SJSA1 (cell line): ENCODE results near the gene CCBE1. TPM values are rescaled to one million over a fixed set of nuclear protein-coding genes. Genes with fewer than 3 reads are reported as not detected.

Source experiments
- DNase-seq, 2 experiments: peaks; one replicate each; pipeline ENCODE4 v3.0.0-alpha.2; 2015 to 2020; ENCODE audit warnings: low spot score in 2 of 2, low read depth in 1 of 2
- H3K27ac ChIP-seq: fragments of 250-450 bp; sonication (Bioruptor Pico); 2 replicates; pipeline ENCODE4 v1.5.1; 2020; ENCODE audit warnings: mild to moderate bottlenecking, moderate library complexity
- H3K27me3 ChIP-seq: fragments of 250-450 bp; sonication (Bioruptor Pico); replicated peaks from 2 replicates; pipeline ENCODE4 v1.5.1; 2020; ENCODE audit warnings: mild to moderate bottlenecking, moderate library complexity
- H3K36me3 ChIP-seq: fragments of 250-450 bp; sonication (Bioruptor Pico); 2 replicates; pipeline ENCODE4 v1.5.1; 2020; ENCODE audit warnings: mild to moderate bottlenecking
- H3K4me1 ChIP-seq: fragments of 250-450 bp; sonication (Bioruptor Pico); replicated peaks from 2 replicates; pipeline ENCODE4 v1.6.1; 2021; ENCODE audit warnings: mild to moderate bottlenecking
- H3K4me3 ChIP-seq: fragments of 250-450 bp; sonication (Bioruptor Pico); 2 replicates; pipeline ENCODE4 v1.5.1; 2020; ENCODE audit warnings: mild to moderate bottlenecking
- H3K9me3 ChIP-seq: fragments of 250-450 bp; sonication (Bioruptor Pico); replicated peaks from 2 replicates; pipeline ENCODE4 v1.5.1; 2020; ENCODE audit warnings: mild to moderate bottlenecking
- total RNA-seq: library from RNA; depleted of rRNA; stranded (reverse); fragments of >200 nt; shearing (Covaris generic); gene quantifications from 2 replicates; pipeline ENCODE4 v1.2.3, GENCODE V29; 2014

The CCBE1 gene
- total RNA-seq, 1 experiment from 2014 or later: 5.1 TPM

- no peaks in the 10 kb centered on the region for H3K36me3 ChIP-seq
- no peak overlapping the region for H3K4me3 ChIP-seq
- H3K27ac ChIP-seq: no peak overlapping the region
- no peaks in the 10 kb centered on the region for H3K4me1 ChIP-seq
- no peaks in the 10 kb centered on the region for H3K27me3 ChIP-seq
- no peak for DNase-seq
- H3K9me3 ChIP-seq: no peaks in the 10 kb centered on the region
These were observed 245.3 kb downstream of the CCBE1 start for GRCh38 chr18:59451963-59452362.

- DNase-seq: no peak
- Histone ChIP-seq H3K27ac (no peak overlapping the region), H3K36me3 (no peaks in the 10 kb centered on the region), H3K27me3 (no peaks in the 10 kb centered on the region), H3K4me1 (no peaks in the 10 kb centered on the region), H3K4me3 (no peak overlapping the region), H3K9me3 (no peaks in the 10 kb centered on the region)
These were observed 246.2 kb downstream of the CCBE1 start for GRCh38 chr18:59451073-59451472.

- Histone ChIP-seq H3K4me1 (no peaks in the 10 kb centered on the region), H3K4me3 (no peak overlapping the region), H3K27ac (no peak overlapping the region), H3K9me3 (no peaks in the 10 kb centered on the region), H3K27me3 (no peaks in the 10 kb centered on the region), H3K36me3 (no peaks in the 10 kb centered on the region)
- DNase-seq: no peak
These were observed 248.7 kb downstream of the CCBE1 start for GRCh38 chr18:59448546-59448945.

- DNase-seq: no peak
- no peaks in the 10 kb centered on the region for H3K36me3 ChIP-seq
- no peaks in the 10 kb centered on the region for H3K27me3 ChIP-seq
- H3K4me1 ChIP-seq: no peaks in the 10 kb centered on the region
- H3K4me3 ChIP-seq: no peak overlapping the region
- H3K9me3 ChIP-seq: no peaks in the 10 kb centered on the region
- no peak overlapping the region for H3K27ac ChIP-seq
These were observed 251.2 kb downstream of the CCBE1 start for GRCh38 chr18:59446012-59446411.

- Histone ChIP-seq H3K4me3 (no peak overlapping the region), H3K36me3 (no peaks in the 10 kb centered on the region)
- no peak for DNase-seq
These were observed 259.2 kb downstream of the CCBE1 start for GRCh38 chr18:59437851-59438569.

GRCh38 chr18:59432803-59433597 is 264.2 kb downstream of the CCBE1 start:
- no peak for DNase-seq
- H3K9me3 ChIP-seq: no peaks in the 10 kb centered on the region
- no peak overlapping the region for H3K27ac ChIP-seq
- no peaks in the 10 kb centered on the region for H3K4me1 ChIP-seq
- H3K36me3 ChIP-seq: no peaks in the 10 kb centered on the region
- H3K4me3 ChIP-seq: no peak overlapping the region
- no peaks in the 10 kb centered on the region; the same call in 1 of the 2 replicates for H3K27me3 ChIP-seq

More at GRCh38 chr18:59437851-59438569, 259.2 kb downstream of the CCBE1 start:
- Histone ChIP-seq H3K4me1 (no peaks in the 10 kb centered on the region), H3K27me3 (no peaks in the 10 kb centered on the region), H3K9me3 (no peaks in the 10 kb centered on the region), H3K27ac (no peak overlapping the region)

GRCh38 chr18:59431131-59431530 is 266.1 kb downstream of the CCBE1 start:
- DNase-seq: no peak
- Histone ChIP-seq H3K27me3 (no peaks in the 10 kb centered on the region; the same call in 1 of the 2 replicates), H3K9me3 (no peaks in the 10 kb centered on the region), H3K36me3 (no peaks in the 10 kb centered on the region), H3K4me1 (no peaks in the 10 kb centered on the region), H3K27ac (no peak overlapping the region), H3K4me3 (no peak overlapping the region)

- H3K4me1 ChIP-seq: no peaks in the 10 kb centered on the region
- H3K9me3 ChIP-seq: no peaks in the 10 kb centered on the region
- H3K27ac ChIP-seq: no peak overlapping the region
- no peak overlapping the region for H3K4me3 ChIP-seq
- H3K36me3 ChIP-seq: no peaks in the 10 kb centered on the region
- no peaks in the 10 kb centered on the region; the same call in 1 of the 2 replicates for H3K27me3 ChIP-seq
- no peak for DNase-seq
These were observed 267.6 kb downstream of the CCBE1 start for GRCh38 chr18:59429608-59430007.

DNA sequence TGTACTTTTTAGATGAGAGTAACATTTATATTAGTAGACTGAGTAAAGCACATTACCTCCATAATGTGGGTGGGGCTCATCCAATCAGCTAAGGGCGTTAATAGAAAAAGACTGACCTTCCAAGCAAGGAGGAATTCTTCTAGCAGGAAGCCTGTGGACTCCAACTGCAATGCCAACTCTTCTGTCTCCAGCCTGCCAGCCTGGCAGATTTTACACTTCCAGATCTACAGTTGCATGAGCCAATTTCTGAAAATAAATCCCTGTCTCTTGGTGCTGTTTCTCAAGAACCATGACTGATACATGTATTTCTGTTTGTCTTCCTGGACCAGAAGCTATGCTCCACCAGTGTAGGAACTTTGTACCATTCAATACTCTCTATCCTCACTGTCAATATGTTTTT is 269.2 kb downstream of the CCBE1 start:
- Histone ChIP-seq H3K4me1 (no peaks in the 10 kb centered on the region), H3K9me3 (no peaks in the 10 kb centered on the region), H3K27ac (no peak overlapping the region), H3K27me3 (peaks cover 3% of the 10 kb centered on the region; the same call in 1 of the 2 replicates), H3K4me3 (no peak overlapping the region), H3K36me3 (no peaks in the 10 kb centered on the region)
- no peak for DNase-seq

- DNase-seq: no peak
- no peaks in the 10 kb centered on the region for H3K4me1 ChIP-seq
- peaks cover 4% of the 10 kb centered on the region for H3K27me3 ChIP-seq
- no peak overlapping the region for H3K27ac ChIP-seq
- no peaks in the 10 kb centered on the region for H3K36me3 ChIP-seq
- H3K4me3 ChIP-seq: no peak overlapping the region
- H3K9me3 ChIP-seq: no peaks in the 10 kb centered on the region
These were observed 270.4 kb downstream of the CCBE1 start for GRCh38 chr18:59426855-59427254.

GRCh38 chr18:59423259-59423658 is 274.0 kb downstream of the CCBE1 start:
- Histone ChIP-seq H3K36me3 (no peaks in the 10 kb centered on the region), H3K4me1 (no peaks in the 10 kb centered on the region), H3K9me3 (no peaks in the 10 kb centered on the region), H3K27me3 (peaks cover 22% of the 10 kb centered on the region), H3K27ac (no peak overlapping the region), H3K4me3 (no peak overlapping the region)
- no peak for DNase-seq

- H3K27ac ChIP-seq: no peak overlapping the region
- no peaks in the 10 kb centered on the region for H3K36me3 ChIP-seq
- DNase-seq: no peak
- no peak overlapping the region for H3K4me3 ChIP-seq
- peaks cover 22% of the 10 kb centered on the region for H3K27me3 ChIP-seq
- H3K4me1 ChIP-seq: no peaks in the 10 kb centered on the region
- no peaks in the 10 kb centered on the region for H3K9me3 ChIP-seq
These were observed 277.0 kb downstream of the CCBE1 start for GRCh38 chr18:59420244-59420643.

- Histone ChIP-seq H3K9me3 (no peaks in the 10 kb centered on the region), H3K36me3 (no peaks in the 10 kb centered on the region), H3K27ac (no peak overlapping the region), H3K27me3 (peaks cover 22% of the 10 kb centered on the region), H3K4me3 (no peak overlapping the region), H3K4me1 (no peaks in the 10 kb centered on the region)
- no peak for DNase-seq
These were observed 277.8 kb downstream of the CCBE1 start for GRCh38 chr18:59419386-59419785.

DNA sequence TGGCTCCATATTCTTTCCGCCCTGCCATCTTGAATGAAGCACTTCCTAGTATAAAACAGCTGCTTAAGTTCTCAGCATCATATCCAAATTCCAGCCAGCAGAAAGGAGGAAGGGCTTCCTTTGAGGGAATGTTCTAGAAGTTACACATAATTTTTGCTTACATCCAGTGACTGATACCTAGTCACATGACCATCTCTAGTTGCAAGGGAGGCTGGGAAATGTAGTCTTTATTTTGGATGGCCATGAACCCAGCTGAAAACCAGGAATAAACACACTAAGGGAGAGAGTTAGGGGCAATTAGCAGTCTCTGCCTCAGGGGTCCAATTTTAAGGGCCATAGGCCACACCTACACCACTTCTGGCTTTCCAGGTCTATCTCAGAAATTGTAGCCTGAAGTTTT is 280.4 kb downstream of the CCBE1 start:
- H3K36me3 ChIP-seq: no peaks in the 10 kb centered on the region
- H3K27ac ChIP-seq: no peak overlapping the region
- H3K27me3 ChIP-seq: peaks cover 18% of the 10 kb centered on the region
- DNase-seq: no peak
- H3K4me3 ChIP-seq: no peak overlapping the region
- no peaks in the 10 kb centered on the region for H3K9me3 ChIP-seq
- no peaks in the 10 kb centered on the region for H3K4me1 ChIP-seq
